Diencephalon (tissue), 1 donor: ENCODE measurements around the gene KIR2DL1. TPM values are rescaled to one million over a fixed set of nuclear protein-coding genes. Genes with fewer than 3 reads are reported as not detected.

Source experiments
- small RNA-seq: library from RNA; depleted of rRNA; stranded (forward); fragments of <200 nt; gene quantifications from one replicate; pipeline ENCODE3, GENCODE V24; 2014
- total RNA-seq: library from RNA; depleted of rRNA; stranded (reverse); fragments of >200 nt; gene quantifications from one replicate; pipeline ENCODE4 v1.2.3, GENCODE V29; 2014

KIR2DL1 gene
- not detected for total RNA-seq

GRCh38 chr19:54769646-54770045, at the start of gene KIR2DL1:
Gene KIR2DL1 (plus strand): TSS chr19:54769793. CDS start chr19:54769851, 58 bp downstream.

GRCh38 chr19:54724142-54724541, 45.5 kb upstream of the KIR2DL1 start, which contains the start of gene KIR3DL3:
Gene KIR3DL3 (plus strand): TSS chr19:54724442. CDS start chr19:54724497, 55 bp downstream.

GRCh38 chr19:54738306-54738705, 31.3 kb upstream of the KIR2DL1 start, which contains the start of gene KIR2DL3:
Gene KIR2DL3 (plus strand): TSS chr19:54738513. CDS start chr19:54738546, 33 bp downstream.

GRCh38 chr19:54803410-54803809, 33.8 kb downstream of the KIR2DL1 start, which contains the start of gene KIR2DL4:
Gene KIR2DL4 (plus strand): TSS chr19:54803610. CDS start chr19:54803652, 42 bp downstream.

GRCh38 chr19:54816251-54816650, 46.7 kb downstream of the KIR2DL1 start, which contains the start of gene KIR3DL1:
Gene KIR3DL1 (plus strand): TSS chr19:54816468.

GRCh38 chr19:54832496-54832895, 62.9 kb downstream of the KIR2DL1 start, which contains the start of gene KIR2DS4:
Gene KIR2DS4 (plus strand): TSS chr19:54832676.

Small RNA genes within 50 kb of the gene (small RNA-seq; reads per million reads assigned to genes)
- not detected for gene KIR3DP1

Other genes starting within 250 kb of the KIR2DL1 start
- 0.46 TPM for gene LILRA2, start 196.0 kb upstream of the KIR2DL1 start, total RNA-seq
- 0.23 TPM for gene LILRA1, start 176.2 kb upstream of the KIR2DL1 start, total RNA-seq
- gene LILRB1, start 139.3 kb upstream of the KIR2DL1 start, total RNA-seq, result 0.46 TPM
- gene LILRB4, start 106.8 kb upstream of the KIR2DL1 start, total RNA-seq, result 2.3 TPM
- gene KIR3DL3, start 45.4 kb upstream of the KIR2DL1 start, total RNA-seq, result not detected
- gene KIR2DL3, start 31.3 kb upstream of the KIR2DL1 start, total RNA-seq, result not detected
- gene KIR2DL4, start 33.8 kb downstream of the KIR2DL1 start, total RNA-seq, result not detected
- not detected for gene KIR3DL1, start 46.7 kb downstream of the KIR2DL1 start, total RNA-seq
- gene KIR2DS4, start 62.9 kb downstream of the KIR2DL1 start, total RNA-seq, result not detected
- gene KIR3DL2, start 80.7 kb downstream of the KIR2DL1 start, total RNA-seq, result not detected
- 0.92 TPM for gene FCAR, start 104.4 kb downstream of the KIR2DL1 start, total RNA-seq
- gene NCR1, start 136.4 kb downstream of the KIR2DL1 start, total RNA-seq, result not detected
- not detected for gene NLRP7, start 177.7 kb downstream of the KIR2DL1 start, total RNA-seq
- 12.7 TPM for gene NLRP2, start 196.6 kb downstream of the KIR2DL1 start, total RNA-seq